ENCODE results near the gene HOXC6.

Gene HOXC6

GRCh38 chr12:54028314-54029201 lies at the start of gene HOXC6:
Gene HOXC6, plus strand, starts transcription at chr12:54028440. Its CDS starts 82 bp downstream, at chr12:54028522.
- DNase-seq: peak; percentile 75

GRCh38 chr12:53978477-53979356 lies 49.5 kb upstream of the HOXC6 start:
- peak; percentile 62 for DNase-seq

GRCh38 chr12:53980104-53980801 lies 48.0 kb upstream of the HOXC6 start:
- peak; percentile 71 for DNase-seq

GRCh38 chr12:53980802-53981496 lies 47.3 kb upstream of the HOXC6 start:
- DNase-seq: peak; percentile 59

- DNase-seq: peak; percentile 80
Measured at GRCh38 chr12:53981634-53982565, 46.3 kb upstream of the HOXC6 start.

- no peak for DNase-seq
Measured at GRCh38 chr12:53982648-53983567, 45.3 kb upstream of the HOXC6 start.

GRCh38 chr12:53983568-53983949 lies 44.7 kb upstream of the HOXC6 start:
- no peak for DNase-seq

GRCh38 chr12:53983950-53984572 lies 44.2 kb upstream of the HOXC6 start:
- no peak for DNase-seq

- DNase-seq: peak; percentile 99
Measured at GRCh38 chr12:53984901-53985691, 43.1 kb upstream of the HOXC6 start, which contains the start of gene HOXC10. Gene HOXC10, plus strand, starts transcription at chr12:53985146. Its CDS starts 114 bp downstream, at chr12:53985260.

- DNase-seq: no peak
Measured at GRCh38 chr12:53985692-53985993, 42.6 kb upstream of the HOXC6 start.

- no peak for DNase-seq
Measured at GRCh38 chr12:53985994-53986685, 42.1 kb upstream of the HOXC6 start.

- DNase-seq: no peak
Measured at GRCh38 chr12:53986686-53987483, 41.4 kb upstream of the HOXC6 start.

GRCh38 chr12:53987787-53988230 lies 40.4 kb upstream of the HOXC6 start:
- no peak for DNase-seq

GRCh38 chr12:53988541-53989226 lies 39.6 kb upstream of the HOXC6 start:
- no peak for DNase-seq

- DNase-seq: peak; percentile 81
Measured at GRCh38 chr12:53989227-53990113, 38.8 kb upstream of the HOXC6 start.
